Bronchial epithelial cell (primary cell): ENCODE data around the gene RUNX3. TPM values are rescaled to one million over a fixed set of nuclear protein-coding genes. Genes with fewer than 3 reads are reported as not detected.

Experiments
- DNase-seq: peaks from one replicate; pipeline ENCODE4 v3.0.0-alpha.2; 2010; ENCODE audit warnings: low read depth
- FAIRE-seq: peaks from 2 replicates; lab custom pipeline; 2011; peaks lifted over from hg19 to GRCh38; lab: Jason Lieb, UNC
- H3K27me3 ChIP-seq: 2 replicates; pipeline ENCODE4 v1.5.1; 2011; ENCODE audit warnings: low read length; ENCODE audit not compliant: control insufficient read depth, insufficient read depth
- H3K36me3 ChIP-seq: 2 replicates; pipeline ENCODE4 v1.5.1; 2011; ENCODE audit warnings: low read length; ENCODE audit not compliant: control insufficient read depth, insufficient read depth
- H3K4me3 ChIP-seq: 2 replicates; pipeline ENCODE4 v1.5.1; 2011; ENCODE audit warnings: mild to moderate bottlenecking, low read depth, low read length, control low read depth
- total RNA-seq: library from RNA; depleted of rRNA; stranded (reverse); fragments of >200 nt; gene quantifications from 2 replicates; pipeline ENCODE4 v1.2.1, GENCODE V29; 2014
- TF ChIP-seq, protein P1 (sequence below): IDR thresholded peaks from 2 replicates; pipeline ENCODE4 v1.5.1; 2011; ENCODE audit warnings: mild to moderate bottlenecking, moderate library complexity, low read length, control low read depth, inconsistent platforms; ENCODE audit not compliant: insufficient read depth, severe bottlenecking

RUNX3 gene
- total RNA-seq, 1 donor from 2014 or later = 0.26 TPM

GRCh38 chr1:24913274-24913604 is 16.8 kb downstream of the RUNX3 start:
- no peak for DNase-seq
- Histone ChIP-seq H3K36me3 (no peaks in the 10 kb centered on the region), H3K27me3 (no peaks in the 10 kb centered on the region), H3K4me3 (no peak overlapping the region)
- FAIRE-seq = no peak
- TF ChIP-seq, protein P1, sequence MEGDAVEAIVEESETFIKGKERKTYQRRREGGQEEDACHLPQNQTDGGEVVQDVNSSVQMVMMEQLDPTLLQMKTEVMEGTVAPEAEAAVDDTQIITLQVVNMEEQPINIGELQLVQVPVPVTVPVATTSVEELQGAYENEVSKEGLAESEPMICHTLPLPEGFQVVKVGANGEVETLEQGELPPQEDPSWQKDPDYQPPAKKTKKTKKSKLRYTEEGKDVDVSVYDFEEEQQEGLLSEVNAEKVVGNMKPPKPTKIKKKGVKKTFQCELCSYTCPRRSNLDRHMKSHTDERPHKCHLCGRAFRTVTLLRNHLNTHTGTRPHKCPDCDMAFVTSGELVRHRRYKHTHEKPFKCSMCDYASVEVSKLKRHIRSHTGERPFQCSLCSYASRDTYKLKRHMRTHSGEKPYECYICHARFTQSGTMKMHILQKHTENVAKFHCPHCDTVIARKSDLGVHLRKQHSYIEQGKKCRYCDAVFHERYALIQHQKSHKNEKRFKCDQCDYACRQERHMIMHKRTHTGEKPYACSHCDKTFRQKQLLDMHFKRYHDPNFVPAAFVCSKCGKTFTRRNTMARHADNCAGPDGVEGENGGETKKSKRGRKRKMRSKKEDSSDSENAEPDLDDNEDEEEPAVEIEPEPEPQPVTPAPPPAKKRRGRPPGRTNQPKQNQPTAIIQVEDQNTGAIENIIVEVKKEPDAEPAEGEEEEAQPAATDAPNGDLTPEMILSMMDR = no peak

DNA sequence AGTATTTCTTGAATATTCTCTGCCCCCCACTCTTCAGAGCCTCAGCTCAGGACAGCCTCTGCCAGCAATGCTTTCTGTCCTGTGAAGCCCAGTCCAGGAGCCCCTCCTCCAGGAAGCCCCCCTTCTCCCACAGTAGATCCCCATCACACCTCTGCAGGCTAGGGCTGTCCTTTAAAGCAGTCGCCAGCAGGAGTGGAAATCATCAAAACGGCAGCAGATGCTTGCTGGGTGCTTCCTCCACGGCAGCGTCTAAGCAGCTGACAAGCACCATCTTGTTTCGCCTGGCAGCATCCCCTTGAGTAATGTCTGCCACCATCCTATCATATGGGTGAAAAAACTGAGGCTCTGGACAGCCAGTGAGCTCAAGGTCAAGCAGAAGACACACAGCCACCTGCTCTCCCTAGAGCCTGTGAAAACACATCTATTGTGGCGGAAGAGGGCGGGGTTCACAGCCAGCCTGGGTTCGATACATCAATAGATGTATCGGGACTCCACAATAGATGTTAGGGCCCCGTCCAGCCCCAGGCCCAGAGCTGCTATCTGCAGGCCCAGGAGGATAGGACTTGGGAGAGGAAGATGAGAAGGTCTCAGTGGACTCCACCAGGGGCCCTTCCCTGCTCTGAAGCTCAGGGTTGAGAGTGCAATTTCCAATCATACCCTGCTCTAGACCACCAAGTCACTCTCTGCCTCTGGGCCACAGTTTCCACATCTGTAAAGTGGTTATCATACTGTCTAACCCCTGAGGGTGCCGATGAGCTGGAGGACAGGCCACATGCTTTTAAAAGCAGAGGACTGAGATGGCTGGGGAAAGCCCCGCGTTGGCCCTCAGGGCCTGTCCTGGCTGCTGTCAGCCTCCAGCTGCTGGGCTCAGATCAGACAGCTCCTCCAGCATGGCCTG is 17.5 kb downstream of the RUNX3 start:
- TF ChIP-seq, protein P1 = no peak
- no peak overlapping the region for H3K4me3 ChIP-seq
- no peaks in the 10 kb centered on the region for H3K27me3 ChIP-seq
- no peaks in the 10 kb centered on the region for H3K36me3 ChIP-seq
- no peak for DNase-seq
- FAIRE-seq = no peak

GRCh38 chr1:24911651-24912155 is 18.4 kb downstream of the RUNX3 start:
- peak; percentile 58 for FAIRE-seq
- H3K4me3 ChIP-seq = no peak overlapping the region
- DNase-seq = no peak
- TF ChIP-seq, protein P1 = no peak
- H3K27me3 ChIP-seq = no peaks in the 10 kb centered on the region
- no peaks in the 10 kb centered on the region for H3K36me3 ChIP-seq

DNA sequence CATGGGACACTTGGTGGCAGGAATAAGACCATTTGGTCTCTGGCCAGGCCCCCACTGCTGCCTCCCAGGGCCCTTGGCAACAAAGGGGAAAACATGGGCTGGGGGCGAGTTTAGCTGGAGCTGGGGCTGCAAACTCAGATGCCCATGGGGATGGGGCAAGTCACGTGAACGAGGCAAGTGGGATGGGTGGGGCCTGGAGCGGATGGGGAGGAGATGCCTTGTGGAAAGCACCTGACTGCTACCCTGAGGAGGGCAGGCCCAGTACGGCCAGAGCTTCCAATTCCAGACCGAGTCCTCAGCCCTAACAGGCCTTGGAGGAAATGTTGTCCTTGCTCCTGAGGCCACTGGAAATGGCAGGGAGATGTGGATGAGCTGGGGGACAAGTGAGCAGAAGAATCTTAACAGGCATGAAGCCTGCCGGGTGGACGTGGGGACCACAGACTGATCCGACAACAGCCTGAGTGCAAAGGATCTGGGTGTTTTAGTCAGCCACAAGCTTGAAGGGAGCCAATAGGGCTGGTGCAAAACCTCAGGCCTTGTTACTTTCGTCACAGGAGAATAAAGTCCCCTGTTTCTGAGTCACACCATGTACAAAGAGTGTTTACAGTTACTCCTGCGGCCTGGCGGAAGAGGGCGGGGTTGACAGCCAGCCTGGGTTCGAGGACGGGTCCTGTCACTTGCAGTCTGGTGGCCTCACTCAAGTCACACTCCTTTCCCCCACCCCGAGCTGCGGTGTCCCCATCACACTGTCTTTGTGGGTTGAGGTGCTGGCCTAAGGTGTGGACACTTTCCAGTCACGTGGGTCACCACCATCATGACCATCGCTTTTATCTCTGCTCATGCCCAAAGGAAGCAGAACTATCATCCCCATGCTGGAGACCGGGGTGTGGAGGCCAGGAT is 19.1 kb downstream of the RUNX3 start:
- TF ChIP-seq, protein P1 = no peak
- H3K36me3 ChIP-seq = no peaks in the 10 kb centered on the region
- no peaks in the 10 kb centered on the region for H3K27me3 ChIP-seq
- FAIRE-seq (no peak), DNase-seq (peak; percentile 16)
- no peak overlapping the region for H3K4me3 ChIP-seq

- Histone ChIP-seq H3K4me3 (no peak overlapping the region), H3K27me3 (no peaks in the 10 kb centered on the region), H3K36me3 (no peaks in the 10 kb centered on the region)
- TF ChIP-seq, protein P1 = no peak
- FAIRE-seq (no peak), DNase-seq (no peak)
These were observed 19.9 kb downstream of the RUNX3 start for GRCh38 chr1:24910210-24910609.
